Measurements from ENCODE around the gene COL20A1. TPM values are rescaled to one million over a fixed set of nuclear protein-coding genes. Genes with fewer than 3 reads are reported as not detected.

Gene COL20A1
- total RNA-seq, 4 donors from 2014 or later: not detected

- DNase-seq (ENCODE audit: low spot score) (no peak), ATAC-seq (ENCODE audit: low FRiP score) (no peak)
- TF ChIP-seq CTCF (IDR thresholded peaks at IDR 0.05): no peak
Measured at GRCh38 chr20:63287697-63288580, 5.0 kb upstream of the COL20A1 start.

- no peak for ATAC-seq (ENCODE audit: low FRiP score)
- no peak for DNase-seq (ENCODE audit: low spot score)
- TF ChIP-seq CTCF (IDR thresholded peaks at IDR 0.05): no peak
Measured at GRCh38 chr20:63288581-63289251, 4.3 kb upstream of the COL20A1 start.

- TF ChIP-seq CTCF (IDR thresholded peaks at IDR 0.05): no peak
- DNase-seq (ENCODE audit: low spot score): no peak
- no peak for ATAC-seq (ENCODE audit: low FRiP score)
Measured at GRCh38 chr20:63289311-63290135, 3.5 kb upstream of the COL20A1 start.

GRCh38 chr20:63290136-63290676 is 2.8 kb upstream of the COL20A1 start:
- DNase-seq (ENCODE audit: low spot score) (no peak), ATAC-seq (ENCODE audit: low FRiP score) (no peak)
- TF ChIP-seq CTCF (IDR thresholded peaks at IDR 0.05): no peak

- no peak for TF ChIP-seq CTCF (IDR thresholded peaks at IDR 0.05)
- DNase-seq (ENCODE audit: low spot score): peak; percentile 36
- ATAC-seq (ENCODE audit: low FRiP score): peak; percentile 49
Measured at GRCh38 chr20:63290677-63291472, 2.1 kb upstream of the COL20A1 start.

- no peak for TF ChIP-seq CTCF (IDR thresholded peaks at IDR 0.05)
- ATAC-seq (ENCODE audit: low FRiP score) (no peak), DNase-seq (ENCODE audit: low spot score) (no peak)
Measured at GRCh38 chr20:63291811-63292210, 1.2 kb upstream of the COL20A1 start.
